ENCODE measurements around the gene HS3ST3B1. TPM values are rescaled to one million over a fixed set of nuclear protein-coding genes. Genes with fewer than 3 reads are reported as not detected.
A peak's percentile ranks its signal among the peaks of the same experiment; 100 is the strongest.

Gene HS3ST3B1
- total RNA-seq, 1 donor from 2014 or later = 8.7 TPM

DNA sequence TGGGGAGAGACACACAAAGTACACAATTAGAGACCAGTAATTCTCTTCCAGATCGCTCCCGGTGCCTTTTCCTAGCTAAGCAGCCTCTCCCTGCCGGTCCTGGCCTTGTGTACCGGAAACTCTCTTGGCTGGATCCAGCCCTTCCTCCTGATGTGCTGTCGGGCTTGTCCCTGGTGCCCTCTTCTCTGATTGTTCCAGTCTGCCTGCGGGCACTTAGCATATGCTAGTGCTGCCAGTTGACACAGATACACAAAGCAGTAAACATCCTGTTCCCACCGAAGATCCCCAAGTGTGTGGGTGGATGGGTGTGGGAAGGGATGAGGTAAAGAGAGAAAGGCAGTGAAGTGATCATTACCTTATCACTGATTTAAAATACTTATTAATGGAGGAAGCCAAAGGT, 9.7 kb downstream of the HS3ST3B1 start:
- Histone ChIP-seq H3K9ac (ENCODE audit: low read length) (no peak overlapping the region), H3K27me3 (ENCODE audit: insufficient read depth, low read length) (no peaks in the 10 kb centered on the region), H3K4me1 (ENCODE audit: insufficient read depth, low read length) (peaks cover 34% of the 10 kb centered on the region), H3K36me3 (ENCODE audit: insufficient read depth, low read length) (peaks cover 3% of the 10 kb centered on the region), H3K9me3 (ENCODE audit: insufficient read depth, low read depth, low read length) (no peaks in the 10 kb centered on the region), H4K20me1 (ENCODE audit: insufficient read depth, low read length) (peaks cover 47% of the 10 kb centered on the region), H3K27ac (ENCODE audit: low read depth, low read length) (no peak overlapping the region), H3K4me3 (ENCODE audit: insufficient read depth, low read depth, low read length) (no peak overlapping the region), H2AFZ (ENCODE audit: low read depth, low read length) (no peak overlapping the region), H3K4me2 (ENCODE audit: low read length) (peak overlapping the region; percentile 90), H3K79me2 (ENCODE audit: insufficient read depth, low read length) (peaks cover 80% of the 10 kb centered on the region)
- no peak for TF ChIP-seq EZH2 (IDR thresholded peaks at IDR 0.05; ENCODE audit: insufficient read depth, low read length)
- TF ChIP-seq, protein P1, sequence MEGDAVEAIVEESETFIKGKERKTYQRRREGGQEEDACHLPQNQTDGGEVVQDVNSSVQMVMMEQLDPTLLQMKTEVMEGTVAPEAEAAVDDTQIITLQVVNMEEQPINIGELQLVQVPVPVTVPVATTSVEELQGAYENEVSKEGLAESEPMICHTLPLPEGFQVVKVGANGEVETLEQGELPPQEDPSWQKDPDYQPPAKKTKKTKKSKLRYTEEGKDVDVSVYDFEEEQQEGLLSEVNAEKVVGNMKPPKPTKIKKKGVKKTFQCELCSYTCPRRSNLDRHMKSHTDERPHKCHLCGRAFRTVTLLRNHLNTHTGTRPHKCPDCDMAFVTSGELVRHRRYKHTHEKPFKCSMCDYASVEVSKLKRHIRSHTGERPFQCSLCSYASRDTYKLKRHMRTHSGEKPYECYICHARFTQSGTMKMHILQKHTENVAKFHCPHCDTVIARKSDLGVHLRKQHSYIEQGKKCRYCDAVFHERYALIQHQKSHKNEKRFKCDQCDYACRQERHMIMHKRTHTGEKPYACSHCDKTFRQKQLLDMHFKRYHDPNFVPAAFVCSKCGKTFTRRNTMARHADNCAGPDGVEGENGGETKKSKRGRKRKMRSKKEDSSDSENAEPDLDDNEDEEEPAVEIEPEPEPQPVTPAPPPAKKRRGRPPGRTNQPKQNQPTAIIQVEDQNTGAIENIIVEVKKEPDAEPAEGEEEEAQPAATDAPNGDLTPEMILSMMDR (IDR thresholded peaks at IDR 0.05; ENCODE audit: insufficient read depth, low read depth, low read length) = no peak
- Mint-ChIP-seq H3K4me3 (ENCODE audit: unreplicated experiment) (peak overlapping the region; percentile 71), H3K36me3 (ENCODE audit: low read depth, unreplicated experiment) (peaks cover 12% of the 10 kb centered on the region), H3K27ac (ENCODE audit: unreplicated experiment) (peak overlapping the region; percentile 34), H3K4me1 (ENCODE audit: low read depth, unreplicated experiment) (peaks cover 14% of the 10 kb centered on the region), H3K27me3 (ENCODE audit: low read depth, unreplicated experiment) (no peaks in the 10 kb centered on the region), H3K9me3 (ENCODE audit: unreplicated experiment) (no peaks in the 10 kb centered on the region)
- DNase-seq (ENCODE audit: low read depth) (no peak), FAIRE-seq (no peak)

DNA sequence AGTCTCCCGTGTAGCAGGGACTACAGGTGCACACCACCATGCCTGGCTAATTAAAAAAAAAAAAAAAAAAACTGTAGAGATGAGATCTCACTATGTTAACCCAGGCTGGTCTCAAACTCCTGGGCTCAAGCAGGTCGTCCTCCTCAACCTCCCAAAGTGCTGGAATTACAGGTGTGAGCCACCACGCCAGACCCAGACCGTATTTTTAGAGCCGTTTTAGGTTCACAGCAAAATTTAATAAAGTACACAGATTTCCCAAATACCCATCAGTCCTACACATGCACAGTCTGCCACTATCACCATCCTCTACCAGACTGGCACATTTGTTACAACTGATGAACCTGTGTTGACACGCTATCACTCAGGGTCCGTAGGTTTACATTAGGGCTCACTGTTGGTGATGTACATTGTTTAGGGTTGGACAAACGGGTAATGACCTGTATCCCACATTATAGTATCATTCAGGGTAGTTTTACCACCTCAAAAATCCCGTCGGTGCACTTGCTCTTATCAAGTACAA, 10.4 kb downstream of the HS3ST3B1 start:
- H3K27me3 ChIP-seq (ENCODE audit: insufficient read depth, low read length) = no peaks in the 10 kb centered on the region
- Mint-ChIP-seq H3K9me3 (ENCODE audit: unreplicated experiment) (no peaks in the 10 kb centered on the region), H3K4me3 (ENCODE audit: unreplicated experiment) (no peak overlapping the region), H3K27me3 (ENCODE audit: low read depth, unreplicated experiment) (no peaks in the 10 kb centered on the region), H3K27ac (ENCODE audit: unreplicated experiment) (no peak overlapping the region), H3K4me1 (ENCODE audit: low read depth, unreplicated experiment) (peaks cover 16% of the 10 kb centered on the region), H3K36me3 (ENCODE audit: low read depth, unreplicated experiment) (peaks cover 15% of the 10 kb centered on the region)
- DNase-seq (ENCODE audit: low read depth) (no peak), FAIRE-seq (no peak)
- peaks cover 33% of the 10 kb centered on the region for H3K4me1 ChIP-seq (ENCODE audit: insufficient read depth, low read length)
- no peak overlapping the region for H3K27ac ChIP-seq (ENCODE audit: low read depth, low read length)
- no peak overlapping the region for H2AFZ ChIP-seq (ENCODE audit: low read depth, low read length)
- H3K4me2 ChIP-seq (ENCODE audit: low read length) = no peak overlapping the region
- H3K9me3 ChIP-seq (ENCODE audit: insufficient read depth, low read depth, low read length) = no peaks in the 10 kb centered on the region
- TF ChIP-seq, protein P1 (IDR thresholded peaks at IDR 0.05; ENCODE audit: insufficient read depth, low read depth, low read length) = no peak
- TF ChIP-seq EZH2 (IDR thresholded peaks at IDR 0.05; ENCODE audit: insufficient read depth, low read length) = no peak
- H4K20me1 ChIP-seq (ENCODE audit: insufficient read depth, low read length) = peaks cover 46% of the 10 kb centered on the region
- peaks cover 3% of the 10 kb centered on the region for H3K36me3 ChIP-seq (ENCODE audit: insufficient read depth, low read length)
- H3K9ac ChIP-seq (ENCODE audit: low read length) = no peak overlapping the region
- H3K79me2 ChIP-seq (ENCODE audit: insufficient read depth, low read length) = peaks cover 79% of the 10 kb centered on the region
- no peak overlapping the region for H3K4me3 ChIP-seq (ENCODE audit: insufficient read depth, low read depth, low read length)

DNA sequence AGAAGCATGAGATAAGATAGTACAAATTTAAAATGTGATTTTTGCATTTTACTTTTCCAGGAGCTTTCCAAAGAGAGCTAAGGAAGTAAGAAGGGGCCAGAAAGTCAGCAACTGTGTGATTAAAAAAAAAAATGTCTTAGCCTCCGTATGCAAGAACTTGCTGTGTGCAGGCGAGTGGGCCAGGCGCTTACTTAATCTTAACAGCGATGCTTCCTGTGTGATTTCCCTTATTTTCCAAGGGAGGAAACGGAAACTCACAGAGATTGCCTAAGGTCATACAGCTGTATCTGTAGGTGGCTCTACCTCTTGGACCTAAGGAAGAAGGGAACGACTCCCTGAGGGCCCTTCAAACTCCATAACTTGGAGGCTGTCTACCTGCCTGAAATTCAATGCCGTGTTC, 11.1 kb downstream of the HS3ST3B1 start:
- Histone ChIP-seq H3K27me3 (ENCODE audit: insufficient read depth, low read length) (no peaks in the 10 kb centered on the region), H3K36me3 (ENCODE audit: insufficient read depth, low read length) (peaks cover 3% of the 10 kb centered on the region)
- no peak for TF ChIP-seq EZH2 (IDR thresholded peaks at IDR 0.05; ENCODE audit: insufficient read depth, low read length)
- TF ChIP-seq, protein P1 (IDR thresholded peaks at IDR 0.05; ENCODE audit: insufficient read depth, low read depth, low read length) = no peak

More for the DNA sequence above, 11.1 kb downstream of the HS3ST3B1 start:
- H3K36me3 Mint-ChIP-seq (ENCODE audit: low read depth, unreplicated experiment) = peaks cover 15% of the 10 kb centered on the region
- H3K4me1 Mint-ChIP-seq (ENCODE audit: low read depth, unreplicated experiment) = peaks cover 13% of the 10 kb centered on the region
- H3K27ac ChIP-seq (ENCODE audit: low read depth, low read length) = no peak overlapping the region
- no peak for FAIRE-seq
- no peak for DNase-seq (ENCODE audit: low read depth)
- H3K4me2 ChIP-seq (ENCODE audit: low read length) = no peak overlapping the region
- no peak overlapping the region for H3K4me3 ChIP-seq (ENCODE audit: insufficient read depth, low read depth, low read length)
- no peaks in the 10 kb centered on the region for H3K9me3 ChIP-seq (ENCODE audit: insufficient read depth, low read depth, low read length)
- no peak overlapping the region for H2AFZ ChIP-seq (ENCODE audit: low read depth, low read length)
- no peak overlapping the region for H3K4me3 Mint-ChIP-seq (ENCODE audit: unreplicated experiment)
- H3K79me2 ChIP-seq (ENCODE audit: insufficient read depth, low read length) = peaks cover 79% of the 10 kb centered on the region
- no peaks in the 10 kb centered on the region for H3K27me3 Mint-ChIP-seq (ENCODE audit: low read depth, unreplicated experiment)
- H4K20me1 ChIP-seq (ENCODE audit: insufficient read depth, low read length) = peaks cover 53% of the 10 kb centered on the region
- no peaks in the 10 kb centered on the region for H3K9me3 Mint-ChIP-seq (ENCODE audit: unreplicated experiment)
- H3K4me1 ChIP-seq (ENCODE audit: insufficient read depth, low read length) = peaks cover 28% of the 10 kb centered on the region
- no peak overlapping the region for H3K27ac Mint-ChIP-seq (ENCODE audit: unreplicated experiment)
- no peak overlapping the region for H3K9ac ChIP-seq (ENCODE audit: low read length)

Measured in astrocyte (in vitro differentiated cells and primary cell).